Endothelial cell of umbilical vein (primary cell): Measurements from ENCODE around the gene ZSCAN32.

Source experiments
- POLR2AphosphoS5 ChIP-seq: IDR thresholded peaks from 2 replicates; pipeline ENCODE4 v1.6.1; 2012; ENCODE audit warnings: low read depth, mild to moderate bottlenecking, control low read depth, low read length, moderate library complexity; ENCODE audit not compliant: insufficient read depth
- TF ChIP-seq, protein P1 (sequence below), 2 donors: IDR thresholded peaks; 1 replicate in 1 of 2; 2 replicates in 1 of 2; pipeline ENCODE4 v1.5.1; 2011; ENCODE audit warnings: low read length in 2 of 2, mild to moderate bottlenecking in 2 of 2, moderate library complexity in 2 of 2, control low read depth in 1 of 2, inconsistent platforms in 1 of 2, low read depth in 1 of 2; ENCODE audit not compliant: insufficient read depth in 1 of 2; ENCODE audit errors: extremely low read depth in 1 of 2

GRCh38 chr16:3346041-3346440, 54.8 kb downstream of the ZSCAN32 start:
- TF ChIP-seq POLR2AphosphoS5 = no peak
- TF ChIP-seq, protein P1, sequence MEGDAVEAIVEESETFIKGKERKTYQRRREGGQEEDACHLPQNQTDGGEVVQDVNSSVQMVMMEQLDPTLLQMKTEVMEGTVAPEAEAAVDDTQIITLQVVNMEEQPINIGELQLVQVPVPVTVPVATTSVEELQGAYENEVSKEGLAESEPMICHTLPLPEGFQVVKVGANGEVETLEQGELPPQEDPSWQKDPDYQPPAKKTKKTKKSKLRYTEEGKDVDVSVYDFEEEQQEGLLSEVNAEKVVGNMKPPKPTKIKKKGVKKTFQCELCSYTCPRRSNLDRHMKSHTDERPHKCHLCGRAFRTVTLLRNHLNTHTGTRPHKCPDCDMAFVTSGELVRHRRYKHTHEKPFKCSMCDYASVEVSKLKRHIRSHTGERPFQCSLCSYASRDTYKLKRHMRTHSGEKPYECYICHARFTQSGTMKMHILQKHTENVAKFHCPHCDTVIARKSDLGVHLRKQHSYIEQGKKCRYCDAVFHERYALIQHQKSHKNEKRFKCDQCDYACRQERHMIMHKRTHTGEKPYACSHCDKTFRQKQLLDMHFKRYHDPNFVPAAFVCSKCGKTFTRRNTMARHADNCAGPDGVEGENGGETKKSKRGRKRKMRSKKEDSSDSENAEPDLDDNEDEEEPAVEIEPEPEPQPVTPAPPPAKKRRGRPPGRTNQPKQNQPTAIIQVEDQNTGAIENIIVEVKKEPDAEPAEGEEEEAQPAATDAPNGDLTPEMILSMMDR (IDR thresholded peaks at IDR 0.05; ENCODE audit: extremely low read depth in 1 of 2, insufficient read depth in 1 of 2, low read depth in 1 of 2, low read length in 2 of 2) = no peak
